HepG2 (cell line): Measurements from ENCODE around the gene DLX4. TPM values are rescaled to one million over a fixed set of nuclear protein-coding genes. Genes with fewer than 3 reads are reported as not detected.

Source experiments
- ATAC-seq: fragments of 200-7000 bp; cut with Tn5 transposase; 3 replicates; pipeline ENCODE4 v1.9.1; 2020; ENCODE audit warnings: mild to moderate bottlenecking, moderate library complexity
- BruUV-seq: library from RNA; stranded (reverse); fragments of 400-500 nt; replicated peaks from 2 replicates; lab custom pipeline; 2021; lab: Mats Ljungman, UMichigan
- CTCF ChIA-PET: fragments of 300-600 bp; formaldehyde crosslinking; extraction: SDS; loops from one replicate; lab custom pipeline; 2021; ENCODE audit warnings: low total read pairs, inconsistent platforms, low intra/inter-chr PET ratio; lab: Yijun Ruan, JAX
- POLR2A ChIA-PET: fragments of 350-600 bp; sonication (Branson Sonifier 250); formaldehyde crosslinking; loops from one replicate; lab custom pipeline; 2020; ENCODE audit warnings: antibody characterized with exemption, inconsistent platforms; lab: Yijun Ruan, JAX
- DNase-seq: peaks from one replicate; pipeline ENCODE4 v3.0.0-alpha.2; 2015; ENCODE audit warnings: low spot score
- FAIRE-seq: peaks from 3 replicates; lab custom pipeline; 2011; peaks lifted over from hg19 to GRCh38; lab: Jason Lieb, UNC
- H2AFZ ChIP-seq: one replicate; pipeline ENCODE4 v1.6.1; 2011; ENCODE audit warnings: low read length, inconsistent platforms
- H3K27ac ChIP-seq: fragments of 300-600 bp; 3 replicates; pipeline ENCODE4 v1.8.0; 2011; ENCODE audit warnings: mixed run types, mild to moderate bottlenecking, mixed read lengths, low read length, inconsistent platforms; ENCODE audit not compliant: insufficient read depth; ENCODE audit errors: extremely low read length
- H3K27me3 ChIP-seq, 2 experiments: fragments of 200-600 bp in 1 of 2; 2 replicates in 1 of 2; 3 replicates in 1 of 2; pipeline versions ENCODE4 v1.6.0 to v1.8.0; 2011; ENCODE audit warnings: low read length in 2 of 2, mild to moderate bottlenecking in 2 of 2, moderate library complexity in 2 of 2, inconsistent platforms in 1 of 2; ENCODE audit not compliant: insufficient read depth in 2 of 2, control insufficient read depth in 1 of 2
- H3K36me3 ChIP-seq, 2 experiments: fragments of 200-600 bp in 1 of 2; replicated peaks in 1 of 2; 2 replicates in 1 of 2; 3 replicates in 1 of 2; pipeline versions ENCODE4 v1.5.1 to v1.8.0; 2011; ENCODE audit warnings: low read length in 2 of 2, inconsistent platforms in 1 of 2; ENCODE audit not compliant: insufficient read depth in 2 of 2, control insufficient read depth in 1 of 2
- H3K4me1 ChIP-seq: 2 replicates; pipeline ENCODE4 v1.5.1; 2012; ENCODE audit warnings: low read length, inconsistent platforms; ENCODE audit not compliant: insufficient read depth
- H3K4me2 ChIP-seq: 2 replicates; pipeline ENCODE4 v1.6.0; 2011; ENCODE audit warnings: low read depth, low read length, inconsistent platforms
- H3K4me3 ChIP-seq, 3 experiments: fragments of 200-600 bp in 1 of 3; sonication (generic), shearing (Covaris generic) in 1 of 3; replicated peaks in 1 of 3; 2 replicates each; pipeline ENCODE4 v1.5.1; 2011 to 2016; ENCODE audit warnings: low read length in 3 of 3, inconsistent platforms in 2 of 3, low read depth in 2 of 3, mild to moderate bottlenecking in 2 of 3, control low read depth in 1 of 3, mixed read lengths in 1 of 3; ENCODE audit not compliant: insufficient read depth in 1 of 3
- H3K79me2 ChIP-seq: one replicate; pipeline ENCODE4 v1.6.1; 2011; ENCODE audit warnings: low read length, inconsistent platforms; ENCODE audit not compliant: insufficient read depth
- H3K9ac ChIP-seq: 2 replicates; pipeline ENCODE4 v1.6.0; 2011; ENCODE audit warnings: mild to moderate bottlenecking, low read depth, low read length, inconsistent platforms; ENCODE audit not compliant: insufficient read depth
- H3K9me3 ChIP-seq: 2 replicates; pipeline ENCODE4 v1.5.1; 2012; ENCODE audit warnings: mild to moderate bottlenecking, low read length
- H4K20me1 ChIP-seq: 2 replicates; pipeline ENCODE4 v1.6.0; 2011; ENCODE audit warnings: inconsistent platforms, mild to moderate bottlenecking, low read length, moderate library complexity; ENCODE audit not compliant: insufficient read depth
- ADNP ChIP-seq: sonication (generic); formaldehyde crosslinking; IDR thresholded peaks from 2 replicates; pipeline ENCODE4 v1.4.0; 2020; ENCODE audit warnings: missing genetic modification reagents
- CBX2 ChIP-seq, 2 experiments: fragments of 200-600 bp in 1 of 2; sonication (generic); formaldehyde crosslinking in 1 of 2; IDR thresholded peaks; 2 replicates each; pipeline versions ENCODE4 v1.7.0 to v1.8.1; 2018 to 2022; ENCODE audit warnings: low read depth in 2 of 2, low read length in 1 of 2, mild to moderate bottlenecking in 1 of 2, missing genetic modification reagents in 1 of 2
- EZH2 ChIP-seq: conservative IDR thresholded peaks from 2 replicates; pipeline ENCODE4 v1.6.1; 2012; ENCODE audit warnings: mild to moderate bottlenecking, low read depth, low read length, moderate library complexity
- FOXA3 ChIP-seq: IDR thresholded peaks from 2 replicates; pipeline ENCODE4 v1.6.1; 2016; ENCODE audit warnings: missing genetic modification reagents, missing compliant biosample characterization
- HOXA7 ChIP-seq: sonication (generic); formaldehyde crosslinking; IDR thresholded peaks from 2 replicates; pipeline ENCODE4 v1.8.1; 2022; ENCODE audit warnings: mild to moderate bottlenecking, missing genetic modification reagents, moderate library complexity
- NFYC ChIP-seq: IDR thresholded peaks from 2 replicates; pipeline ENCODE4 v1.6.1; 2016; ENCODE audit warnings: missing genetic modification reagents, missing compliant biosample characterization
- NKX3-1 ChIP-seq: sonication (generic); formaldehyde crosslinking; IDR thresholded peaks from 2 replicates; pipeline ENCODE4 v1.5.0; 2020; ENCODE audit warnings: missing genetic modification reagents
- PREB ChIP-seq: sonication (generic); formaldehyde crosslinking; IDR thresholded peaks from 2 replicates; pipeline ENCODE4 v1.4.0; 2020; ENCODE audit warnings: missing genetic modification reagents
- RARA ChIP-seq: IDR thresholded peaks from 2 replicates; pipeline ENCODE4 v1.6.1; 2016; ENCODE audit warnings: missing genetic modification reagents, missing compliant biosample characterization
- REL ChIP-seq: sonication (generic); formaldehyde crosslinking; conservative IDR thresholded peaks from 2 replicates; pipeline ENCODE4 v1.8.0; 2022; ENCODE audit warnings: mild to moderate bottlenecking, missing genetic modification reagents, moderate library complexity
- RELA ChIP-seq: sonication (generic); formaldehyde crosslinking; IDR thresholded peaks from 2 replicates; pipeline ENCODE4 v1.4.0; 2020; ENCODE audit warnings: missing genetic modification reagents
- TCF12 ChIP-seq, 2 experiments: fragments of 450-650 bp in 1 of 2; sonication (generic) in 1 of 2; formaldehyde crosslinking in 1 of 2; IDR thresholded peaks; 2 replicates each; pipeline versions ENCODE4 v1.6.1 to v1.8.0; 2017 to 2022; ENCODE audit warnings: antibody characterized with exemption in 1 of 2, mild to moderate bottlenecking in 1 of 2, missing genetic modification reagents in 1 of 2, moderate library complexity in 1 of 2
- TFDP2 ChIP-seq: sonication (generic); formaldehyde crosslinking; IDR thresholded peaks from 2 replicates; pipeline ENCODE4 v1.4.0; 2020; ENCODE audit warnings: missing genetic modification reagents
- ZMYM4 ChIP-seq: sonication (generic); formaldehyde crosslinking; IDR thresholded peaks from 2 replicates; pipeline ENCODE4 v1.8.1; 2023; ENCODE audit warnings: mild to moderate bottlenecking, missing genetic modification reagents
- ZNF354B ChIP-seq: sonication (generic); formaldehyde crosslinking; IDR thresholded peaks from 2 replicates; pipeline ENCODE4 v1.8.0; 2022; ENCODE audit warnings: mild to moderate bottlenecking, missing genetic modification reagents
- ZNF703 ChIP-seq: sonication (generic); formaldehyde crosslinking; IDR thresholded peaks from 2 replicates; pipeline ENCODE4 v1.5.1; 2020; ENCODE audit warnings: missing genetic modification reagents, mild to moderate bottlenecking, moderate library complexity, borderline replicate concordance
- ZNF891 ChIP-seq: sonication (generic); formaldehyde crosslinking; IDR thresholded peaks from 2 replicates; pipeline ENCODE4 v1.5.0; 2020; ENCODE audit warnings: mild to moderate bottlenecking, missing genetic modification reagents
- WGBS: methylation state at CpG from one replicate; pipeline ENCODE4 v1.1.6; 2017; ENCODE audit warnings: low lambda C conversion rate; 5-methylcytosine and 5-hydroxymethylcytosine counted together
- in situ Hi-C: cut with HindIII; loops from 2 replicates; pipeline ENCODE4 v1.10.0; 2017; ENCODE audit warnings: low pct_unique_long_range_greater_than_20kb; ENCODE audit not compliant: extremely low pct_ligation_motif_present
- intact Hi-C: fragments of 100-400 bp; cut with micrococcal nuclease; formaldehyde crosslinking; loops from one replicate; pipeline ENCODE4 v1.10.0; 2022; ENCODE audit not compliant: unreplicated experiment
- polyA plus RNA-seq, 8 experiments: library from polyadenylated mRNA; depleted of rRNA in 3 of 8; stranded (reverse) in 7 of 8; unstranded in 1 of 8; fragments of >200 nt; fragmentation: Illumina TruSeq in 4 of 8; extraction: Trizol in 4 of 8; gene quantifications; 2 replicates each; pipeline versions ENCODE4 v1.2.1 to v1.2.3, GENCODE V29; 2011 to 2016; ENCODE audit warnings: low read depth in 4 of 8, missing spikeins in 1 of 8, mixed read lengths in 1 of 8; ENCODE audit not compliant: insufficient read depth in 1 of 8
- total RNA-seq, 5 experiments: library from RNA; depleted of rRNA; stranded (reverse); fragments of >200 nt; fragmentation: Illumina TruSeq; extraction: Trizol; gene quantifications; 2 replicates each; pipeline ENCODE4 v1.2.3, GENCODE V29; 2016; ENCODE audit warnings: low read depth in 1 of 5
- TF ChIP-seq, protein P1 (sequence below): sonication (generic); formaldehyde crosslinking; IDR thresholded peaks from 2 replicates; pipeline ENCODE4 v1.8.1; 2022; ENCODE audit warnings: mild to moderate bottlenecking, missing genetic modification reagents
- TF ChIP-seq, protein P2 (sequence below): sonication (generic); formaldehyde crosslinking; IDR thresholded peaks from 2 replicates; pipeline ENCODE4 v1.5.0; 2020; ENCODE audit warnings: mild to moderate bottlenecking, missing genetic modification reagents, moderate library complexity

The DLX4 gene
- total and polyA plus RNA-seq, 2 of the 13 experiments (the other 11 are each of a cell fraction or from before 2014, with no cell fraction given) = 0.55 to 2.3 TPM

- H3K79me2 ChIP-seq = no peaks in the 10 kb centered on the region
- intact Hi-C loops = no loop called here
- ATAC-seq (no peak), FAIRE-seq (no peak), DNase-seq (no peak)
- H3K4me2 ChIP-seq = no peak overlapping the region
- H3K27ac ChIP-seq = no peak overlapping the region
- WGBS = 63% methylated on average over 39 of the region's 52 CpGs
- in situ Hi-C loops = no loop called here
- no TSS peak for BruUV-seq
- no peak overlapping the region for H3K9ac ChIP-seq
- no peak overlapping the region for H2AFZ ChIP-seq
- H3K27me3 ChIP-seq = peaks cover 21 to 71% of the 10 kb centered on the region in 2 experiments; a peak in 4 of 5 replicates
- ChIA-PET CTCF (no interaction called here), POLR2A (no interaction called here)
- no peaks in the 10 kb centered on the region for H4K20me1 ChIP-seq
- no peaks in the 10 kb centered on the region for H3K36me3 ChIP-seq
- H3K4me1 ChIP-seq = peaks cover 16% of the 10 kb centered on the region; the same call in 1 of the 2 replicates
- no peak overlapping the region for H3K4me3 ChIP-seq
- H3K9me3 ChIP-seq = no peaks in the 10 kb centered on the region
- TF ChIP-seq, protein P1, sequence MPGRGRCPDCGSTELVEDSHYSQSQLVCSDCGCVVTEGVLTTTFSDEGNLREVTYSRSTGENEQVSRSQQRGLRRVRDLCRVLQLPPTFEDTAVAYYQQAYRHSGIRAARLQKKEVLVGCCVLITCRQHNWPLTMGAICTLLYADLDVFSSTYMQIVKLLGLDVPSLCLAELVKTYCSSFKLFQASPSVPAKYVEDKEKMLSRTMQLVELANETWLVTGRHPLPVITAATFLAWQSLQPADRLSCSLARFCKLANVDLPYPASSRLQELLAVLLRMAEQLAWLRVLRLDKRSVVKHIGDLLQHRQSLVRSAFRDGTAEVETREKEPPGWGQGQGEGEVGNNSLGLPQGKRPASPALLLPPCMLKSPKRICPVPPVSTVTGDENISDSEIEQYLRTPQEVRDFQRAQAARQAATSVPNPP (CRISPR knock-in tag) = no peak
- TF ChIP-seq REL (CRISPR knock-in tag) (no peak), ZNF703 (CRISPR knock-in tag) (no peak), TFDP2 (CRISPR knock-in tag) (no peak), PREB (CRISPR knock-in tag) (no peak), HOXA7 (CRISPR knock-in tag) (no peak), NKX3-1 (CRISPR knock-in tag) (no peak), ZMYM4 (CRISPR knock-in tag) (no peak), CBX2 (IDR thresholded peaks at IDR 0.05; ENCODE audit: low read depth, low read length) (no peak), CBX2 (CRISPR knock-in tag; IDR thresholded peaks at IDR 0.05; ENCODE audit: low read depth) (0 out of 2 replicates have a peak, but pooled peaks have one; percentile 24), NFYC (CRISPR knock-in tag) (no peak), RARA (CRISPR knock-in tag) (no peak), ADNP (no peak), EZH2 (peak; percentile 18; the same call in 1 of the 2 replicates), ZNF354B (CRISPR knock-in tag) (no peak), TCF12 (IDR thresholded peaks at IDR 0.05) (no peak), TCF12 (CRISPR knock-in tag; IDR thresholded peaks at IDR 0.05) (no peak), ZNF891 (CRISPR knock-in tag) (no peak), FOXA3 (CRISPR knock-in tag) (no peak), RELA (CRISPR knock-in tag) (no peak)
- TF ChIP-seq, protein P2, sequence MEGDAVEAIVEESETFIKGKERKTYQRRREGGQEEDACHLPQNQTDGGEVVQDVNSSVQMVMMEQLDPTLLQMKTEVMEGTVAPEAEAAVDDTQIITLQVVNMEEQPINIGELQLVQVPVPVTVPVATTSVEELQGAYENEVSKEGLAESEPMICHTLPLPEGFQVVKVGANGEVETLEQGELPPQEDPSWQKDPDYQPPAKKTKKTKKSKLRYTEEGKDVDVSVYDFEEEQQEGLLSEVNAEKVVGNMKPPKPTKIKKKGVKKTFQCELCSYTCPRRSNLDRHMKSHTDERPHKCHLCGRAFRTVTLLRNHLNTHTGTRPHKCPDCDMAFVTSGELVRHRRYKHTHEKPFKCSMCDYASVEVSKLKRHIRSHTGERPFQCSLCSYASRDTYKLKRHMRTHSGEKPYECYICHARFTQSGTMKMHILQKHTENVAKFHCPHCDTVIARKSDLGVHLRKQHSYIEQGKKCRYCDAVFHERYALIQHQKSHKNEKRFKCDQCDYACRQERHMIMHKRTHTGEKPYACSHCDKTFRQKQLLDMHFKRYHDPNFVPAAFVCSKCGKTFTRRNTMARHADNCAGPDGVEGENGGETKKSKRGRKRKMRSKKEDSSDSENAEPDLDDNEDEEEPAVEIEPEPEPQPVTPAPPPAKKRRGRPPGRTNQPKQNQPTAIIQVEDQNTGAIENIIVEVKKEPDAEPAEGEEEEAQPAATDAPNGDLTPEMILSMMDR (CRISPR knock-in tag) = no peak
Measured at GRCh38 chr17:49963626-49964302, 5.2 kb upstream of the DLX4 start.
